ENCODE measurements around the gene AXIN2. TPM values are rescaled to one million over a fixed set of nuclear protein-coding genes. Genes with fewer than 3 reads are reported as not detected.

The AXIN2 gene
- total and polyA plus RNA-seq, 2 donors from 2014 or later: 1.2 to 14.0 TPM

DNA sequence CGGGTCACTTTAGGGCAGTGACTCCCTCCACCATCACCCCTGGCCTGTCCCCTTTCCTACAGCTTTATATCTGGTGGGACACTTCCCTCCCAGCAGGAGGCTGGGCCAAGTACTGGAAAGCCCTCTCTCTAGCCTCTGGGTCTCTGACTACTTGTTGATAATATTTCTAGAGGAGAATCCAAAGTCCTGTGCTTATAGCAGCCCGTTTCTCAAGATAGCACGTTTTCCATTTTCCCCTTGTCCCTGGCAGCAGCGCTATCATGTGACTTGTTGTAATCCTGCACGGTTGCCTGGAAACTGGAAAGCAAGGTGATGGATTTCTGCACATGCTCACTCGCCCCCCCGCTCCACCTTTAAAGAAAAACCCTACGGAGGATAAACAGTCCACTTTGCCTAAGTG is 3.3 kb upstream of the AXIN2 start:
- DNase-seq: peak in 4 of 5 donors; percentile 76 to 93 (median 89)
- Histone ChIP-seq H3K4me3 (ENCODE audit: low read length in 3 of 3) (no peak overlapping the region), H3K36me3 (ENCODE audit: control insufficient read depth in 2 of 3, insufficient read depth in 3 of 3, low read length in 3 of 3) (no peaks in the 10 kb centered on the region), H3K9me3 (ENCODE audit: control insufficient read depth in 2 of 3, insufficient read depth in 1 of 3, low read length in 3 of 3) (no peaks in the 10 kb centered on the region), H3K4me1 (ENCODE audit: control insufficient read depth in 2 of 3, insufficient read depth in 2 of 3, low read depth in 1 of 3, low read length in 3 of 3) (peaks cover 3 to 5% (median 4%) of the 10 kb centered on the region in 3 donors), H3K27ac (ENCODE audit: low read depth in 2 of 2, low read length in 2 of 2) (no peak overlapping the region), H3K27me3 (ENCODE audit: control insufficient read depth, insufficient read depth, low read length) (no peaks in the 10 kb centered on the region), H3K9ac (ENCODE audit: low read length in 3 of 3) (no peak overlapping the region)
- FAIRE-seq: no peak
- intact Hi-C loops (cut with DNase I): no loop called here
- TF ChIP-seq, protein P1, sequence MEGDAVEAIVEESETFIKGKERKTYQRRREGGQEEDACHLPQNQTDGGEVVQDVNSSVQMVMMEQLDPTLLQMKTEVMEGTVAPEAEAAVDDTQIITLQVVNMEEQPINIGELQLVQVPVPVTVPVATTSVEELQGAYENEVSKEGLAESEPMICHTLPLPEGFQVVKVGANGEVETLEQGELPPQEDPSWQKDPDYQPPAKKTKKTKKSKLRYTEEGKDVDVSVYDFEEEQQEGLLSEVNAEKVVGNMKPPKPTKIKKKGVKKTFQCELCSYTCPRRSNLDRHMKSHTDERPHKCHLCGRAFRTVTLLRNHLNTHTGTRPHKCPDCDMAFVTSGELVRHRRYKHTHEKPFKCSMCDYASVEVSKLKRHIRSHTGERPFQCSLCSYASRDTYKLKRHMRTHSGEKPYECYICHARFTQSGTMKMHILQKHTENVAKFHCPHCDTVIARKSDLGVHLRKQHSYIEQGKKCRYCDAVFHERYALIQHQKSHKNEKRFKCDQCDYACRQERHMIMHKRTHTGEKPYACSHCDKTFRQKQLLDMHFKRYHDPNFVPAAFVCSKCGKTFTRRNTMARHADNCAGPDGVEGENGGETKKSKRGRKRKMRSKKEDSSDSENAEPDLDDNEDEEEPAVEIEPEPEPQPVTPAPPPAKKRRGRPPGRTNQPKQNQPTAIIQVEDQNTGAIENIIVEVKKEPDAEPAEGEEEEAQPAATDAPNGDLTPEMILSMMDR (IDR thresholded peaks at IDR 0.05; ENCODE audit: borderline replicate concordance, extremely low read depth, insufficient read depth): no peak

DNA sequence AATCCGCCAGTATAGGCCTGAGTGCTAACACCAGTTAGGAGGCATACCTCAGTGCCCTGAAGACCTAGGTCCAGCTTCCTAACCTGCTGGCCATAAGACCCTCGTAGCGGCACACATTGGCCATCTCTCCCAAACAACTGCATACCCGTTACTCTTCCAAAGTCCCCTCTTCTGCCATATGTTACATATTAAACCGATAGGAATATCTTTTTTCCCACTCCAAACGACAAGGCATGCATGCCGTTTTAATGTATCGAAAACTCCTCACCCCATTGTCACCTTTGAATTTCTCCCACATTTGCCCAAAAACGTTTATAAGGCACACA is 721 bp upstream of the AXIN2 start:
- Histone ChIP-seq H3K36me3 (ENCODE audit: control insufficient read depth in 2 of 3, insufficient read depth in 3 of 3, low read length in 3 of 3) (peaks cover 0 to 3% (median 0%) of the 10 kb centered on the region in 3 donors), H3K4me1 (ENCODE audit: control insufficient read depth in 2 of 3, insufficient read depth in 2 of 3, low read depth in 1 of 3, low read length in 3 of 3) (peaks cover 4 to 12% (median 11%) of the 10 kb centered on the region in 3 donors), H3K9ac (ENCODE audit: low read length in 3 of 3) (no peak overlapping the region), H3K4me3 (ENCODE audit: low read length in 3 of 3) (peak overlapping the region in 2 of 3 donors; percentile 50 to 53), H3K27ac (ENCODE audit: low read depth in 2 of 2, low read length in 2 of 2) (no peak overlapping the region), H3K27me3 (ENCODE audit: control insufficient read depth, insufficient read depth, low read length) (no peaks in the 10 kb centered on the region), H3K9me3 (ENCODE audit: control insufficient read depth in 2 of 3, insufficient read depth in 1 of 3, low read length in 3 of 3) (no peaks in the 10 kb centered on the region)
- FAIRE-seq: no peak
- intact Hi-C loops (cut with DNase I): no loop called here
- TF ChIP-seq, protein P1 (IDR thresholded peaks at IDR 0.05; ENCODE audit: borderline replicate concordance, extremely low read depth, insufficient read depth): no peak
- DNase-seq: no peak

DNA sequence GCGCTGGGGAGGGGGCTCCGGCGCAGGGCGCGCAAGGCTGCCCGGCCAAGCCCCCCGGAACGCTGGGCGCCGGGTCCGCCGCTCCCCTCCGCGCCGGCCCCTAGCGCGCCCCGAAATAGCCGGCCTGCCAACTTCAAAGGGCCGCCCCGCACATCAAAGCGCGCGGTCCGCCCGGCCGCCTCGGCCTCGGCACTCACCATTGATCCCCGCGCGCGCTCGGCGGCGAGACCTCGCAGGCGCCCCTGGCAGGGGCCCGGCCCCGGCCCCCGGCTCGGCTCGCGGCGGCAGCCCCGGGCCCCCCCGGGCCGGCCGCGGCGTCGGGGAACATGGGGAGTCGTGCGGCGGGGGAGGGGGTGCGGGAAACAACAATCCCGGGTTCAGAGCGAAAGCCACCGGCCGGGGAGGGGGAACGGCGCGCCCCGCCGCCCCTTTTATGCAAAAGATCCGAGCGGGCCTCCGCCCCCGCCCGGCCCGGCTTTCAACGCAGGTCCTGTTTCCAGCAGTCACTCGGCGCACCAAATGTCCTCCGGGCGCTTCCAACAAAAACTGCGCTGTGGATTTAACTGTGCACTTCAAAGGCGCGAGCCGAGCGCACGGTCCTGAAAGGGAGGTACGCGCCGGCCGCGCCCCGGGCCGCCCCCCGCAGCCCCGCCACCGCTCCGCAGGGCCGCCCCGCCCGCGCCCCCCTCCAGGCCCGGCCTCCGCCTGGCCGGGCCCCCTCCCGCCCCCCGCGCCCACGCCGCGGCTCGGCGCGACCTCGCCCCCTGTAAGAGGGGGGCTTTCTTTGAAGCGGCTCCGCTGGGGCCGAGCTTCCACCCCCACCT is 608 bp downstream of the AXIN2 start:
- DNase-seq (peak; percentile 93 to 97 (median 95)), FAIRE-seq (no peak)
- TF ChIP-seq, protein P1 (IDR thresholded peaks at IDR 0.05; ENCODE audit: borderline replicate concordance, extremely low read depth, insufficient read depth): no peak
- Histone ChIP-seq H3K4me3 (ENCODE audit: low read length in 3 of 3) (peak overlapping the region; percentile 16 to 61 (median 50)), H3K9me3 (ENCODE audit: control insufficient read depth in 2 of 3, insufficient read depth in 1 of 3, low read length in 3 of 3) (no peaks in the 10 kb centered on the region), H3K4me1 (ENCODE audit: control insufficient read depth in 2 of 3, insufficient read depth in 2 of 3, low read depth in 1 of 3, low read length in 3 of 3) (peaks cover 7 to 22% (median 18%) of the 10 kb centered on the region in 3 donors), H3K9ac (ENCODE audit: low read length in 3 of 3) (peak overlapping the region in 1 of 3 donors; percentile 48), H3K36me3 (ENCODE audit: control insufficient read depth in 2 of 3, insufficient read depth in 3 of 3, low read length in 3 of 3) (peaks cover 0 to 3% (median 0%) of the 10 kb centered on the region in 3 donors), H3K27me3 (ENCODE audit: control insufficient read depth, insufficient read depth, low read length) (no peaks in the 10 kb centered on the region), H3K27ac (ENCODE audit: low read depth in 2 of 2, low read length in 2 of 2) (peak overlapping the region; percentile 88 to 91)
- intact Hi-C loops (cut with DNase I): no loop called here
